Loucy (cell line): ENCODE measurements around the gene PCDHGA3.

ENCODE experiments used
- H2AFZ ChIP-seq: fragments of 200-600 bp; sonication (generic); 2 replicates; pipeline ENCODE4 v1.6.0; 2016; ENCODE audit warnings: antibody characterized with exemption, mild to moderate bottlenecking, low read length, moderate library complexity
- H3F3A ChIP-seq: fragments of 200-600 bp; 2 replicates; pipeline ENCODE4 v1.6.0; 2016; ENCODE audit warnings: antibody characterized with exemption, low read depth, mild to moderate bottlenecking
- H3K27me3 ChIP-seq: fragments of 200-600 bp; sonication (generic); 2 replicates; pipeline ENCODE4 v1.6.1; 2014; ENCODE audit warnings: low read length, mild to moderate bottlenecking; ENCODE audit not compliant: insufficient read depth, poor library complexity, severe bottlenecking
- H3K36me3 ChIP-seq: fragments of 200-600 bp; sonication (generic); 2 replicates; pipeline ENCODE4 v1.6.1; 2016; ENCODE audit warnings: low read length; ENCODE audit not compliant: insufficient read depth
- H3K4me1 ChIP-seq: fragments of 200-600 bp; sonication (generic); 2 replicates; pipeline ENCODE4 v1.5.1; 2014; ENCODE audit warnings: low read length, mild to moderate bottlenecking; ENCODE audit not compliant: insufficient read depth, poor library complexity, severe bottlenecking
- H3K4me2 ChIP-seq: fragments of 200-600 bp; sonication (generic); 2 replicates; pipeline ENCODE4 v1.6.0; 2014; ENCODE audit warnings: antibody characterized with exemption, low read length, low read depth, mild to moderate bottlenecking; ENCODE audit not compliant: poor library complexity, severe bottlenecking
- H3K4me3 ChIP-seq: fragments of 200-600 bp; sonication (generic); 2 replicates; pipeline ENCODE4 v1.5.1; 2014; ENCODE audit warnings: low read length, mild to moderate bottlenecking, mixed read lengths; ENCODE audit not compliant: poor library complexity, severe bottlenecking
- H3K79me2 ChIP-seq: fragments of 200-600 bp; sonication (generic); 2 replicates; pipeline ENCODE4 v1.6.1; 2014; ENCODE audit warnings: low read length; ENCODE audit not compliant: insufficient read depth
- H3K9ac ChIP-seq: fragments of 200-600 bp; sonication (generic); 2 replicates; pipeline ENCODE4 v1.6.0; 2014; ENCODE audit warnings: mild to moderate bottlenecking, low read depth, low read length, moderate library complexity; ENCODE audit not compliant: poor library complexity, severe bottlenecking
- H3K9me2 ChIP-seq: fragments of 200-600 bp; sonication (generic); replicated peaks from 2 replicates; pipeline ENCODE4 v1.6.1; 2016; ENCODE audit warnings: low read depth, low read length, mixed read lengths
- H3K9me3 ChIP-seq: fragments of 200-600 bp; sonication (generic); 2 replicates; pipeline ENCODE4 v1.6.1; 2014; ENCODE audit warnings: mild to moderate bottlenecking, antibody characterized with exemption, low read length, low read depth; ENCODE audit not compliant: insufficient read depth
- H4K20me1 ChIP-seq: fragments of 200-600 bp; sonication (generic); 2 replicates; pipeline ENCODE4 v1.6.0; 2014; ENCODE audit warnings: antibody characterized with exemption, low read length, mild to moderate bottlenecking; ENCODE audit not compliant: insufficient read depth, poor library complexity, severe bottlenecking
- CTCF ChIP-seq: fragments of 200-600 bp; sonication (generic); conservative IDR thresholded peaks from 2 replicates; pipeline ENCODE4 v1.5.1; 2014; ENCODE audit warnings: mild to moderate bottlenecking, antibody characterized with exemption, low read length
- EZH2phosphoT487 ChIP-seq: fragments of 200-600 bp; IDR thresholded peaks from 2 replicates; pipeline ENCODE4 v1.6.1; 2018; ENCODE audit warnings: antibody characterized with exemption, mild to moderate bottlenecking, moderate library complexity, borderline replicate concordance

The PCDHGA3 gene

GRCh38 chr5:141360685-141361084 lies 17.1 kb downstream of the PCDHGA3 start:
- H3K4me1 ChIP-seq: no peaks in the 10 kb centered on the region
- no peaks in the 10 kb centered on the region for H3F3A ChIP-seq
- no peaks in the 10 kb centered on the region; the same call in 1 of the 2 replicates for H3K9me3 ChIP-seq
- H2AFZ ChIP-seq: no peak overlapping the region
- no peak for TF ChIP-seq CTCF
- no peak for TF ChIP-seq EZH2phosphoT487
- no peaks in the 10 kb centered on the region for H3K79me2 ChIP-seq
- H4K20me1 ChIP-seq: no peaks in the 10 kb centered on the region
- no peak overlapping the region for H3K4me2 ChIP-seq
- H3K4me3 ChIP-seq: peak overlapping the region; percentile 67
- no peaks in the 10 kb centered on the region for H3K36me3 ChIP-seq
- no peak overlapping the region for H3K9ac ChIP-seq
- H3K27me3 ChIP-seq: no peaks in the 10 kb centered on the region
- no peaks in the 10 kb centered on the region for H3K9me2 ChIP-seq

GRCh38 chr5:141362719-141363118 lies 19.1 kb downstream of the PCDHGA3 start:
- Histone ChIP-seq H3K36me3 (no peaks in the 10 kb centered on the region), H3K9ac (no peak overlapping the region), H4K20me1 (no peaks in the 10 kb centered on the region), H3K4me3 (peak overlapping the region; percentile 28), H3K79me2 (no peaks in the 10 kb centered on the region), H3F3A (no peaks in the 10 kb centered on the region), H3K9me2 (no peaks in the 10 kb centered on the region), H3K27me3 (no peaks in the 10 kb centered on the region), H3K9me3 (no peaks in the 10 kb centered on the region; the same call in 1 of the 2 replicates), H3K4me1 (no peaks in the 10 kb centered on the region), H3K4me2 (no peak overlapping the region), H2AFZ (no peak overlapping the region)
- TF ChIP-seq EZH2phosphoT487 (no peak), CTCF (no peak)

- TF ChIP-seq EZH2phosphoT487 (no peak), CTCF (no peak)
- Histone ChIP-seq H3K36me3 (no peaks in the 10 kb centered on the region), H3F3A (no peaks in the 10 kb centered on the region), H3K79me2 (no peaks in the 10 kb centered on the region), H2AFZ (no peak within 1 kb of the TSS), H3K27me3 (no peaks in the 10 kb centered on the region), H3K4me1 (no peaks in the 10 kb centered on the region), H3K9me3 (no peaks in the 10 kb centered on the region; the same call in 1 of the 2 replicates), H3K9ac (no peak within 1 kb of the TSS), H3K4me2 (no peak within 1 kb of the TSS), H4K20me1 (no peaks in the 10 kb centered on the region), H3K4me3 (no peak within 1 kb of the TSS), H3K9me2 (no peaks in the 10 kb centered on the region)
These were observed 20.5 kb downstream of the PCDHGA3 start, which contains the start of gene PCDHGA5 for GRCh38 chr5:141363952-141364660. TSS of gene PCDHGA5 (plus strand) at chr5:141364162. CDS start at chr5:141364331, 169 bp downstream.
